Measurements from ENCODE around the gene NR2F1-AS1. TPM values are rescaled to one million over a fixed set of nuclear protein-coding genes. Genes with fewer than 3 reads are reported as not detected.
"Not testable (repeated sequence)": the region's sequence is repeated elsewhere in the genome, so short reads cannot be mapped to it uniquely, and the experiment has no call there.

NR2F1-AS1 gene
- total RNA-seq, 6 experiments from 2014 or later = 22.9 to 26.2 (median 24.8) TPM

- H3K36me3 Mint-ChIP-seq (ENCODE audit: low read depth) = peaks cover 10% of the 10 kb centered on the region; the same call in 1 of the 2 replicates
- no peak for TF ChIP-seq CTCF (IDR thresholded peaks at IDR 0.05)
- H3K27ac Mint-ChIP-seq = no peak overlapping the region
- no peaks in the 10 kb centered on the region for H3K4me1 Mint-ChIP-seq (ENCODE audit: low read depth)
- no peak for DNase-seq
- H3K4me3 Mint-ChIP-seq = no peak overlapping the region
- peaks cover 4% of the 10 kb centered on the region; the same call in 1 of the 2 replicates for H3K9me3 Mint-ChIP-seq
- peaks cover 3% of the 10 kb centered on the region; the same call in 1 of the 2 replicates for H3K27me3 Mint-ChIP-seq (ENCODE audit: insufficient read depth)
Measured at GRCh38 chr5:93395971-93396379, 185.0 kb downstream of the NR2F1-AS1 start.

DNA sequence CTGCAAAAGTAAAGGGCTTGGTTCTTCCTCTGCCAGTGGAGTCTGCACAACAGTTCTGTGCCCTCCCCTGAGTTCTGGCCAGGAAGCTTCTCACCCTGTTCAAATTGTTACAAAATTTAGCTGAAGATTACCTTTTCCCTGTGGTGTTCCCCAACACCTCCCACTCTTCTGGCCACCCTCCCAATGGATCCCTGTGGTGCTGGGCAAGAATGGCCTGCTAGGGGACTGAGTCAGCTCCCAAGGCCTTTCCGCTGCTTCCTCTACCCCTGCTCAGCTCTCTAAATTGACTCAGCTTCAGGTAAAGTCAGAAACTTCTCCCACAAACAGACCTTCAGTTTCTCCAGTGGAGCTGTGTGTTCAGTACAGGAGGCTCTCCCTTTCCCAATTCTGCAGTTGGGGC, 186.0 kb downstream of the NR2F1-AS1 start:
- Mint-ChIP-seq H3K4me3 (no peak overlapping the region), H3K36me3 (ENCODE audit: low read depth) (peaks cover 10% of the 10 kb centered on the region; the same call in 1 of the 2 replicates), H3K4me1 (ENCODE audit: low read depth) (no peaks in the 10 kb centered on the region), H3K27ac (no peak overlapping the region), H3K27me3 (ENCODE audit: insufficient read depth) (peaks cover 3% of the 10 kb centered on the region), H3K9me3 (peaks cover 6% of the 10 kb centered on the region)
- no peak for TF ChIP-seq CTCF (IDR thresholded peaks at IDR 0.05)
- DNase-seq = no peak

DNA sequence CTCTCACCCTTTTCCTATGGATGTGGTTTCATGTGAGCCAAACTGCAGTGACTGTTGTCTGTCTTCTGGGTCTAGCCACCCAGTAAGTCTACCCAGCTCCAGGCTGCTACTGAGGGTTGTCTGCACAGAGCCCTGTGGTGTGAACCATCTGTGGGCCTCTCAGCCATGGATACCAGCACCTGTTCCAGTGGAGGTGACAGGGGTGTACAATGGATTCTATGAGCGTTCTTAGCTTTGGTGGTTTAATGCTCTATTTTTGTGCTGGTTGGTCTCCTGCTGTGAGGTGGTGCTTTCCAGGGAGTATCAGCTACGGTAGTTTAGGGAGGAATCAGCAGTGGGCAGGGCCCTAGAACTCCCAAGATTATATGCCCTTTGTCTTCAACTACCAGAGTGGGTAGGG, 186.7 kb downstream of the NR2F1-AS1 start:
- peaks cover 10% of the 10 kb centered on the region; the same call in 1 of the 2 replicates for H3K36me3 Mint-ChIP-seq (ENCODE audit: low read depth)
- no peaks in the 10 kb centered on the region for H3K4me1 Mint-ChIP-seq (ENCODE audit: low read depth)
- H3K4me3 Mint-ChIP-seq = no peak overlapping the region
- no peak for DNase-seq
- H3K27ac Mint-ChIP-seq = no peak overlapping the region
- peaks cover 2% of the 10 kb centered on the region for H3K27me3 Mint-ChIP-seq (ENCODE audit: insufficient read depth)
- TF ChIP-seq CTCF (IDR thresholded peaks at IDR 0.05) = no peak
- H3K9me3 Mint-ChIP-seq = peaks cover 8% of the 10 kb centered on the region

GRCh38 chr5:93391169-93391568, 189.8 kb downstream of the NR2F1-AS1 start:
- H3K36me3 Mint-ChIP-seq (ENCODE audit: low read depth) = peaks cover 10% of the 10 kb centered on the region; the same call in 1 of the 2 replicates
- H3K27me3 Mint-ChIP-seq (ENCODE audit: insufficient read depth); H3K9me3 Mint-ChIP-seq; H3K4me3 Mint-ChIP-seq; H3K27ac Mint-ChIP-seq; DNase-seq; H3K4me1 Mint-ChIP-seq (ENCODE audit: low read depth): not testable (repeated sequence)

GRCh38 chr5:93385655-93386054, 195.4 kb downstream of the NR2F1-AS1 start:
- no peak for TF ChIP-seq CTCF (IDR thresholded peaks at IDR 0.05)
- H3K27me3 Mint-ChIP-seq (ENCODE audit: insufficient read depth) = peaks cover 3% of the 10 kb centered on the region; the same call in 1 of the 2 replicates
- H3K9me3 Mint-ChIP-seq = peaks cover 4% of the 10 kb centered on the region; the same call in 1 of the 2 replicates
- no peak overlapping the region for H3K27ac Mint-ChIP-seq
- no peak overlapping the region for H3K4me3 Mint-ChIP-seq
- no peaks in the 10 kb centered on the region for H3K36me3 Mint-ChIP-seq (ENCODE audit: low read depth)
- DNase-seq = no peak
- H3K4me1 Mint-ChIP-seq (ENCODE audit: low read depth) = peaks cover 10% of the 10 kb centered on the region; the same call in 1 of the 2 replicates

GRCh38 chr5:93384995-93385394, 196.0 kb downstream of the NR2F1-AS1 start:
- no peak for DNase-seq
- TF ChIP-seq CTCF (IDR thresholded peaks at IDR 0.05) = no peak
- Mint-ChIP-seq H3K4me1 (ENCODE audit: low read depth) (peaks cover 10% of the 10 kb centered on the region; the same call in 1 of the 2 replicates), H3K27ac (no peak overlapping the region), H3K36me3 (ENCODE audit: low read depth) (no peaks in the 10 kb centered on the region), H3K4me3 (no peak overlapping the region), H3K9me3 (peaks cover 1% of the 10 kb centered on the region; the same call in 1 of the 2 replicates), H3K27me3 (ENCODE audit: insufficient read depth) (0 out of 2 replicates have a peak, but pooled peaks cover 3% of the 10 kb centered on the region)

Data from HFFc6 (cell line).